OCI-LY3 (cell line): ENCODE measurements around the gene ZNF692.

Experiments
- H2AFZ ChIP-seq: fragments of 200-600, 300-600 bp; shearing (Covaris generic); 2 replicates; pipeline ENCODE4 v1.6.0; 2014; ENCODE audit warnings: antibody characterized with exemption, low read depth, low read length
- H3K27ac ChIP-seq: fragments of 200-600, 300-600 bp; sonication (generic); 2 replicates; pipeline ENCODE4 v1.5.1; 2014; ENCODE audit warnings: mild to moderate bottlenecking, low read length, moderate library complexity, mixed read lengths
- H3K27me3 ChIP-seq: fragments of 200-600, 300-600 bp; sonication (generic); 2 replicates; pipeline ENCODE4 v1.6.1; 2014; ENCODE audit warnings: low read depth, low read length, mixed read lengths
- H3K36me3 ChIP-seq: fragments of 200-600, 300-600 bp; sonication (generic); replicated peaks from 2 replicates; pipeline ENCODE3; 2014; ENCODE audit warnings: low read depth, low read length, mixed read lengths
- H3K4me1 ChIP-seq: fragments of 300-600, 200-600 bp; sonication (generic); 2 replicates; pipeline ENCODE4 v1.6.1; 2014; ENCODE audit warnings: low read length, mixed read lengths
- H3K4me2 ChIP-seq: fragments of 200-600, 300-600 bp; sonication (generic); 2 replicates; pipeline ENCODE4 v1.6.1; 2014; ENCODE audit warnings: low read length, mixed read lengths
- H3K4me3 ChIP-seq: fragments of 300-600, 200-600 bp; sonication (generic); 2 replicates; pipeline ENCODE4 v1.5.1; 2014; ENCODE audit warnings: antibody characterized with exemption, mild to moderate bottlenecking, low read length, moderate library complexity
- H3K79me2 ChIP-seq: fragments of 300-600, 200-600 bp; shearing (Covaris generic); 2 replicates; pipeline ENCODE4 v1.6.1; 2014; ENCODE audit warnings: mild to moderate bottlenecking, low read length, mixed read lengths
- H3K9ac ChIP-seq: fragments of 300-600, 200-600 bp; shearing (Covaris generic); 2 replicates; pipeline ENCODE4 v1.6.0; 2014; ENCODE audit warnings: mild to moderate bottlenecking, low read length, moderate library complexity
- H3K9me3 ChIP-seq: fragments of 200-600, 300-600 bp; shearing (Covaris generic); 2 replicates; pipeline ENCODE4 v1.6.1; 2014; ENCODE audit warnings: low read length, mixed read lengths; ENCODE audit not compliant: insufficient read depth
- H4K20me1 ChIP-seq: fragments of 200-600, 300-600 bp; sonication (generic); 2 replicates; pipeline ENCODE4 v1.6.1; 2016; ENCODE audit warnings: low read length, mixed read lengths; ENCODE audit not compliant: insufficient read depth
- EZH2phosphoT487 ChIP-seq: fragments of 200-600 bp; shearing (Covaris generic); IDR thresholded peaks from 2 replicates; pipeline ENCODE4 v1.6.1; 2018; ENCODE audit warnings: antibody characterized with exemption, mixed run types, low read depth
- TF ChIP-seq, protein P1 (sequence below): fragments of 200-600, 300-600 bp; sonication (generic); IDR thresholded peaks from 2 replicates; pipeline ENCODE4 v1.5.1; 2014; ENCODE audit warnings: antibody characterized with exemption, low read length, low read depth

Gene ZNF692

GRCh38 chr1:248811514-248812490, 47.1 kb downstream of the ZNF692 start:
- no peaks in the 10 kb centered on the region for H3K79me2 ChIP-seq
- H3K36me3 ChIP-seq: peaks cover 30% of the 10 kb centered on the region

GRCh38 chr1:248810727-248811513, 48.0 kb downstream of the ZNF692 start:
- Histone ChIP-seq H3K9ac (no peak overlapping the region), H2AFZ (no peak overlapping the region)

More at GRCh38 chr1:248811514-248812490, 47.1 kb downstream of the ZNF692 start:
- Histone ChIP-seq H3K4me2 (no peak overlapping the region), H2AFZ (no peak overlapping the region), H3K4me1 (no peaks in the 10 kb centered on the region), H3K27me3 (no peaks in the 10 kb centered on the region), H3K9ac (no peak overlapping the region), H3K9me3 (no peaks in the 10 kb centered on the region), H3K27ac (no peak overlapping the region), H3K4me3 (no peak overlapping the region), H4K20me1 (no peaks in the 10 kb centered on the region; the same call in 1 of the 2 replicates)
- TF ChIP-seq, protein P1, sequence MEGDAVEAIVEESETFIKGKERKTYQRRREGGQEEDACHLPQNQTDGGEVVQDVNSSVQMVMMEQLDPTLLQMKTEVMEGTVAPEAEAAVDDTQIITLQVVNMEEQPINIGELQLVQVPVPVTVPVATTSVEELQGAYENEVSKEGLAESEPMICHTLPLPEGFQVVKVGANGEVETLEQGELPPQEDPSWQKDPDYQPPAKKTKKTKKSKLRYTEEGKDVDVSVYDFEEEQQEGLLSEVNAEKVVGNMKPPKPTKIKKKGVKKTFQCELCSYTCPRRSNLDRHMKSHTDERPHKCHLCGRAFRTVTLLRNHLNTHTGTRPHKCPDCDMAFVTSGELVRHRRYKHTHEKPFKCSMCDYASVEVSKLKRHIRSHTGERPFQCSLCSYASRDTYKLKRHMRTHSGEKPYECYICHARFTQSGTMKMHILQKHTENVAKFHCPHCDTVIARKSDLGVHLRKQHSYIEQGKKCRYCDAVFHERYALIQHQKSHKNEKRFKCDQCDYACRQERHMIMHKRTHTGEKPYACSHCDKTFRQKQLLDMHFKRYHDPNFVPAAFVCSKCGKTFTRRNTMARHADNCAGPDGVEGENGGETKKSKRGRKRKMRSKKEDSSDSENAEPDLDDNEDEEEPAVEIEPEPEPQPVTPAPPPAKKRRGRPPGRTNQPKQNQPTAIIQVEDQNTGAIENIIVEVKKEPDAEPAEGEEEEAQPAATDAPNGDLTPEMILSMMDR: peak; percentile 5; the same call in 1 of the 2 replicates
- TF ChIP-seq EZH2phosphoT487: no peak

DNA sequence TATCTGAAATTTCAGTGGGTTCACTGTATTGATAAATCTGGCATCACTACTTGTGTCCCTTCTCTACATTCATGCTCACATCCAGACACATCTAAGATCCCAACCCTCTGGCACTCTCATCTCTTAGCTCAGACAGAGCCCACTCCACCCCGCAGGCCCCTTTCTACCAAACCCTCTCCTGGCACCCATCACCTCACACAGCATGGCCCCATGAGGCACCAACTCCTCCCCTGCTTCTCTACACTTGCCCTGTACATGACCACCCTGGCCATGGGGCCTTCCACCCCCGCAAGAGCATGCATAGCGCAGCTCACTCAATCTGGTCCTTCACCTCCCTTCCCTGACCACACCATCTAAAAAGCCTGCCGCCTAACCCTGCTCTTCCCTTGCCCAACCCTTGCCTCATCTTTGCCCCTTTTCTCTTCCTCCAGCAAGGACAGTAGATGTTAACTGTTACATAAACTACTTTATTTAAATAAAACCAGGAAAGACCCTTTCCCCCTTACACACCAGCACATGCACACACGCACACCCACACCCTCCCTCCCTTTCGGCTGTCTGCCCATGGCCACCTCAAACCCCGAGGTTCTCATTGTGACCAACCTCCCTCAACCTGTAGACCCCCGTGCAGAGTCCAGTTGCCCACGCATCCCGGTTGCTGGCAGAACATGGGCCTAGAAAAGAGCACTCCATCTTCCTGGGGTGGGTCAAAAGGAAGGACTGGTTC, 48.7 kb downstream of the ZNF692 start:
- Histone ChIP-seq H3K4me3 (no peak overlapping the region), H3K79me2 (no peaks in the 10 kb centered on the region), H3K4me1 (peaks cover 9% of the 10 kb centered on the region), H3K4me2 (no peak overlapping the region), H2AFZ (no peak overlapping the region), H4K20me1 (no peaks in the 10 kb centered on the region), H3K36me3 (peaks cover 17% of the 10 kb centered on the region), H3K9me3 (no peaks in the 10 kb centered on the region), H3K9ac (no peak overlapping the region), H3K27me3 (no peaks in the 10 kb centered on the region), H3K27ac (no peak overlapping the region)
- no peak for TF ChIP-seq EZH2phosphoT487
- TF ChIP-seq, protein P1: no peak

More at GRCh38 chr1:248810727-248811513, 48.0 kb downstream of the ZNF692 start:
- Histone ChIP-seq H3K27ac (no peak overlapping the region), H3K4me2 (no peak overlapping the region), H3K27me3 (no peaks in the 10 kb centered on the region), H3K9me3 (no peaks in the 10 kb centered on the region), H3K4me1 (peaks cover 2% of the 10 kb centered on the region), H3K79me2 (no peaks in the 10 kb centered on the region), H3K4me3 (no peak overlapping the region), H4K20me1 (no peaks in the 10 kb centered on the region), H3K36me3 (peaks cover 23% of the 10 kb centered on the region)
- TF ChIP-seq, protein P1: no peak
- no peak for TF ChIP-seq EZH2phosphoT487
